ENCODE data around the gene FBXO34.

FBXO34 gene

GRCh38 chr14:55354500-55354899 is 83.3 kb downstream of the FBXO34 start:
- peak; percentile 50 for DNase-seq (ENCODE audit: low read depth, low spot score)
- TF ChIP-seq CTCF (IDR thresholded peaks at IDR 0.05; ENCODE audit: low read depth, low read length): peak; percentile 78
- in situ Hi-C loops (cut with HindIII; ENCODE audit: low sequenced_read_pairs): no loop called here
- H3K4me3 ChIP-seq (ENCODE audit: low read depth, low read length): no peak overlapping the region

- no peak for DNase-seq (ENCODE audit: low read depth, low spot score)
Observed at GRCh38 chr14:55355922-55356321, 84.7 kb downstream of the FBXO34 start.

GRCh38 chr14:55356913-55357312 is 85.7 kb downstream of the FBXO34 start:
- in situ Hi-C loops (cut with HindIII; ENCODE audit: low sequenced_read_pairs): no loop called here
- no peak for DNase-seq (ENCODE audit: low read depth, low spot score)
- TF ChIP-seq CTCF (IDR thresholded peaks at IDR 0.05; ENCODE audit: low read depth, low read length): no peak
- no peak overlapping the region for H3K4me3 ChIP-seq (ENCODE audit: low read depth, low read length)

More at GRCh38 chr14:55355922-55356321, 84.7 kb downstream of the FBXO34 start:
- no peak for TF ChIP-seq CTCF (IDR thresholded peaks at IDR 0.05; ENCODE audit: low read depth, low read length)
- no peak overlapping the region for H3K4me3 ChIP-seq (ENCODE audit: low read depth, low read length)
- in situ Hi-C loops (cut with HindIII; ENCODE audit: low sequenced_read_pairs): no loop called here

GRCh38 chr14:55359307-55359706 is 88.1 kb downstream of the FBXO34 start:
- no peak overlapping the region for H3K4me3 ChIP-seq (ENCODE audit: low read depth, low read length)
- in situ Hi-C loops (cut with HindIII; ENCODE audit: low sequenced_read_pairs): no loop called here

GRCh38 chr14:55361190-55361589 is 90.0 kb downstream of the FBXO34 start:
- no peak for TF ChIP-seq CTCF (IDR thresholded peaks at IDR 0.05; ENCODE audit: low read depth, low read length)
- DNase-seq (ENCODE audit: low read depth, low spot score): no peak
- in situ Hi-C loops (cut with HindIII; ENCODE audit: low sequenced_read_pairs): no loop called here

More at GRCh38 chr14:55359307-55359706, 88.1 kb downstream of the FBXO34 start:
- no peak for TF ChIP-seq CTCF (IDR thresholded peaks at IDR 0.05; ENCODE audit: low read depth, low read length)
- no peak for DNase-seq (ENCODE audit: low read depth, low spot score)

GRCh38 chr14:55366271-55366670 is 95.0 kb downstream of the FBXO34 start:
- TF ChIP-seq CTCF (IDR thresholded peaks at IDR 0.05; ENCODE audit: low read depth, low read length): no peak
- in situ Hi-C loops (cut with HindIII; ENCODE audit: low sequenced_read_pairs): no loop called here
- no peak overlapping the region for H3K4me3 ChIP-seq (ENCODE audit: low read depth, low read length)
- peak; percentile 58 for DNase-seq (ENCODE audit: low read depth, low spot score)

More at GRCh38 chr14:55361190-55361589, 90.0 kb downstream of the FBXO34 start:
- H3K4me3 ChIP-seq (ENCODE audit: low read depth, low read length): no peak overlapping the region
